Measurements from ENCODE around the gene FBXO5. TPM values are rescaled to one million over a fixed set of nuclear protein-coding genes. Genes with fewer than 3 reads are reported as not detected.
"Not testable (repeated sequence)": the region's sequence is repeated elsewhere in the genome, so short reads cannot be mapped to it uniquely, and the experiment has no call there.

Gene FBXO5
- total RNA-seq, 1 experiment from 2014 or later, result 102 TPM

DNA sequence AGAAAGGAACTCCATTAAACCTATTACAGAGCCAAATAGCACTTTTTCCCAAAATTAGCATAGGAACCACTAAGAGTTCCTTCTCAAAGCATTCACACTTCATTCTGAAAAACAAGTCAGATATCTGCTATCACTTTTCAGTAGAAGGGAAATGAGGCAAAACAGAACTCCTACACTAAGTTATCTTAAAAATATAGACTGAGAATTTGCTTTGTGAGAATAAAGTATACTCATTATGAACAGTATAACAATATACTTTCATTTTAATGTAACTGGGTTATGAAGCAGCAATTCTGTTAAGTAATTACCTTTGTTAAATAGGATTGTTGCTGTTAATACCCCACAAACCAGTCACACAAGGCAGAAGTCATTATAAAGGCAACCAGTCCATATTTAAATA is 11.0 kb upstream of the FBXO5 start:
- no peak for DNase-seq (ENCODE audit: low read depth)

DNA sequence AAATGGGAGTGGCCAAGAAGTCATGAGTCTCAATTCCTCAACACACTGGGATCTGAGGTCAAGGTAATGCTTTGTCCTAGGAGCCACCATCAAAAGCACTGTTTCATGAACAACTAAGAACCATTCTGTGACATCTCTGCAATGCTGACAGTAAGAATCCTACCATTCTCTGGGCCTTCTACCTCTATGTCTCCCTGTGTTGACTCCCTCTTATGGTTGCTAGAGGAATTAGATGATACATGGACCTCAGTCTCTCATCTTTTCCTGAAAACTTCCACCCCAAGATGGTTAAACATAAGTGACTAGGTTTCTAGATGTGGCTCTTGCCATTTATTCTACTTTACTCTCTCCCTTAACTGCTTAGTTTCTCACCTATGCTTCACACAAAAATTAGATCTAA is 10.6 kb upstream of the FBXO5 start:
- no peak for DNase-seq (ENCODE audit: low read depth)

DNA sequence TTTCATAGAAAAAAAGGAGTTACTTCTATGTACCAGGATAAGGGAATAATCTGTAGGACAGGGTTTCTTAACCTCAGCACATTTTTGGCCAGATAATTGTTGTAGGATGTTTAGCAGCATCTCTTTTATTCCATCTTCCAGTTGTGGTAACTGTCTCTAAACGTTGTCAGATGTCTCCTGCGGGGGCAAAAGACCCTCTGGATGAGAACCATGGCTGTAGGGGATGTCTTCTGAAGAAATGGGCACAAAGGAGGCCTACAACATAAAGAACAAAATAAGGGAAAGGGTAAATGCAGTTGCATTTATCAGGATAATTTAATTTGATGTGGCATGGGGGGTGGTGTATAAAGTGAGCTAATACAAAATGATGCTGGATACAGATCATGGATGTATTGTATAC is 4.1 kb upstream of the FBXO5 start:
- DNase-seq (ENCODE audit: low read depth), result no peak

DNA sequence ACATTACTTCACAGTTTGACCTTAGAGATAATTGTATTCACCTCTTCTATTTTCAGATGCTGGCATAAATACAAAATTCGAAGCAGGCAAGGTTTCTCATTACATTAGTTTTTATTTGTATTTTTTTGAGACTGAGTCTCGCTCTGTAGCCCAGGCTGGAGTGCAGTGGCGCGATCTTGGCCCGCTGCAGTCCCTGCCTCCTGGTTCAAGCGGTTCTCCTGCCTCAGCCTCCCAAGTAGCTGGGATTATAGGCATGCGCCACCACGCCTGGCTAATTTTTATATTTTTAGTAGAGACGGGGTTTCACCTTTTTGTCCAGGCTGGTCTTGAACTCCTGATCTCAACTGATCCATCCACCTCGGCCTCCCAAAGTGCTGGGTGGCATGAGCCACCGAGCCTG is 2.5 kb upstream of the FBXO5 start:
- DNase-seq (ENCODE audit: low read depth), result not testable (repeated sequence)

DNA sequence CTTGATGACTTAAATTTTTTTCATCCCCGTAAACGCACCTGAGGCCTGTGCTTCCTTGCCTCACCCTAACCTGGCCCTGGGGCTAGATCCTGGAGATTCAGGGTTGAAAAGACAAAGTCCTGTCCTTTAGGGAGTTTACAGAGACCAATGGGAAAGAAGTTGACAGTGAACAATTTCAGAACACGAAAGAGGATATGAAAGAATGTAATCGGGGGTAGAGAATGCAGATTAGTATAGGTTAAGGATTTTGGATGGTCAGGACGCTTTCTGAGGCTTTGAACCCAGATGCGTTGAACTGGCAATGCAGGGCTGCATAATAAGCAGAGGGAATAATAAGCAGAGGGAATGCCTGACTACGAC is 1.7 kb upstream of the FBXO5 start:
- DNase-seq (ENCODE audit: low read depth), result no peak

DNA sequence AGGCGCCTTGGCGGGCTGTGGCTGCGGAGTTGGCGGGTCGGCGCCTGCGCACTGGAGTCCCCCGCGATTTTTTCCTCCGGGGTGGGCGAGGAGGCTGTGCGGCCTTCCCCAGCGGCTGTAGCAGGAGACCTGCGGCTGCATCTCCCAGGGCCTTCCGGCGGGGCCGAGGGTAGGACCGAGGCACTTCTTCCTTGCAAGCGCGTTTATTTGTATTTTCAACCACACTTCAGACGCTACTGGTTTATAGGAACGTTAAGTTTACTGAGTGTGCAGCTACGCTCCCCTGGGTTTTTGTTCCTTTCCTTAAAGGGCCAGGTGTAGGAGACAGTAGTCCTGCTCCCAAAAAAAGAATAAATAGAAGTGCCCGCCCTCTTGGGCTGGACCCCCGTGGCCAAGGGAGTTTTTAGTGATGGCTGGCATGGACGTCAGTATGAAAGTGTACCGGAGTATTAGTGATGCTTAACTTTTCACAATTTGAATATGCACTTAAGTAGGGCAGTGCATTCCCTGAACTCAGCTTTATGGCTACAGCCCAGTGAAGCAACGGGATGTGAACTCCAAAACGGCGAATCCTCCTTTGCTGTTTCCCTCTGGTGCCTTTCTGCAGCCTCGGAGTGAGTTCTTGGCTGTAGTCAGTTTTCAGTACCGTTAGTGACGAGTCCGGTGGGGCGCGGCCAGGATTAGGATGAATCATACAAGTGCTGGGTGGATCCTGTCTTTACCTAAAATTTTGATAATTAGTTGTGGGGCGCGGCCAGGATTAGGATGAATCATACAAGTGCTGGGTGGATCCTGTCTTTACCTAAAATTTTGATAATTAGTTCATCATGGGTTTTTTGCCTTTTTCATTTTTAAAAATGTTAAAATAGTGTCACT is 1.0 kb upstream of the FBXO5 start:
- peak; percentile 88 for DNase-seq (ENCODE audit: low read depth)

DNA sequence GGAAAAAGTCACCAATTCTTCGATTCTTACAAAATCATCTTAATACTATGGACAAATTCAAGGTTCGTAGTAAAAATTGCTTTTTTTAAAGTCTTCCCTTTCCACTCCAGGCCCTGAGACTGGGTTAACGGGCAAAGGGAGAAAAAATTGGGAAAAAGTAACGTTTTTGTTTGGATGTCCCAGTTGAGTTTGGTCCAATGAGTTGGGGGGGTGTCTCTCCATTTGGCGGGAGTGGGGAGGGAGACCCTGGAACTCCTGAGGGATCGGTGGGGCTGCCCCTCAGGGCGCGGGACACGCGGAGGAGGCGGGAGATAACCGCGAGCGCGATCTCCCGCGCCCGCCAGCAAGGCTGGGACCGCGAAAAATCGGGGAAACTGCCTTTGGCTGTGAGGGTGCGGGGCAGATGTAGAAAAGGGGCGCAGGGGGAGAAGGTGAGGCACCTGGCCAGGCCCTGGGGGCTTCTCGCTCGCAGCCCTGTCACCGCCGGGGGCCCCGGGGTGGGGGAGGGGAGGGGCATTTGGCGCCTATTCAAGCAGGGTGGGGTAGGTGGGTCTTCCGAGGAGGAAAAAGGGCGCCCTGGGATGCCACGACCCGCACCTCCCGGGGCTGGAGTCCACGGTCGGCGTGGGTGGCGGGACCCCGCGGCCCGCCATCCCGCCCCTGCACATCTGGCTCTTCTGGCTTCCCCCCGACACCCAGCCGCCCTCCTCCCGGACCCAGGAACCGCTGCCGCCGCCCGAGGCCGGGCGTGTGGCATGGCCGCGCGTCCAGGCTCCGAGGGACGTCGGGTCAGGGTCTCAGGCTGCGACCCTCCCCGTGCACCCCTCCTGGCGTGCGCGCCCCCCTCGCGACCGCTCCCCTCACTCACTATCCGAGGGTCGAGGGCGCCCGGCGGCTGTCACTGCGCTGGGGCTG is 595 bp downstream of the FBXO5 start:
- no peak for DNase-seq (ENCODE audit: low read depth)

DNA sequence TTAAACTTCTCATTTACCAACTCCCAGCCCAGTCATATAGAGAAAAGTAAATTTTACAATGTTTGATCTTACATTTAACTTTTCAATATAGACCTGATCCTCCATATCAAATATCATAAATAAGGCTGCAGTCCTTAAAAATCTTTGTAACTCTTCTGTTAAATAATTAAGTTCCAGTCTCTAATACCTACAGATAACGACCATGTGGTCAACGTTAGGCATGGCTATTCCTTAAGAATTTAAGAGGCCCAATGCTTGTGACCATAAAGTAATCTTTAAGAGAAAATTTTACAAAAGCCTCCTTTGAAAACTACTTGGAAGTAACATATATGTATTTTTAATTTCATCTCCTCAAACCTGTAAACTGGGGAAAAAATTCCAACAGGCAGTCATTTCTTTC is 1.6 kb downstream of the FBXO5 start:
- DNase-seq (ENCODE audit: low read depth), result no peak

DNA sequence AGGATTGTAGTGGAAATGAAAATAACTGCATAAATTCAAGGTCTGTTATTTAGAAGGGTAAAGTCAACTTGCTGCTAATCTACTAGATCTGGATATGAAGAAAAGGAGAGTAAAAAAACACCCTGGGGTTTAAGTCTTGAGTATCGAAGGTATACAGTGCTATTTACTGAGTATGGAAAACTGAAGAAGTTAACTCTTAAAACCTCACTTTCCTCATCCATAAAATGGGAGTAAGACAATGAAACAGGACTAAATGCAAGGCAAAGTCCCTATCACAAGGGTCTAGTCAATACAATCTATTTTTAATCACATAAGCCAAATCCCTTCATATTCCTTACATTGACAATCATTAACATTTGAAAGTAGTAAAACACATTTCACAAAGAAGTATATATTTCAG is 2.2 kb downstream of the FBXO5 start:
- no peak for DNase-seq (ENCODE audit: low read depth)

DNA sequence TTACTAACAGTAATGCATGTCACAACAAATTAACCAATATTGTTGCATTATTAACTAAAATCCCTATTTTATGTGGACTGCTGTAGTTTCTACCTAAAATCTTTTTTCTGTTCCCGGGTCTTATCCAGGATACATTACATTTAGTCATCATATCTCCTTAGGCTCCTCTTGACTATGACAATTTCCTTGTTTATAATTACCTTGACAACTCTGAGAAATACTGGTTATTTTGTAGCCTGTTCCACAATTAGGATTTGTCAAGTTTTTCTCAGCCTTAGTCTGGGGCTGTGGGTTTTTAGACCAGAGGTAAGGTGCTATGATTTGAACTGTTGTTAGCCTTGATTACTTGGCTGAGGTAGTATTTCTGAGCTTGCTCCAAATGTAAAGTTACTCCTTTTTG is 3.7 kb downstream of the FBXO5 start:
- DNase-seq (ENCODE audit: low read depth), result no peak

DNA sequence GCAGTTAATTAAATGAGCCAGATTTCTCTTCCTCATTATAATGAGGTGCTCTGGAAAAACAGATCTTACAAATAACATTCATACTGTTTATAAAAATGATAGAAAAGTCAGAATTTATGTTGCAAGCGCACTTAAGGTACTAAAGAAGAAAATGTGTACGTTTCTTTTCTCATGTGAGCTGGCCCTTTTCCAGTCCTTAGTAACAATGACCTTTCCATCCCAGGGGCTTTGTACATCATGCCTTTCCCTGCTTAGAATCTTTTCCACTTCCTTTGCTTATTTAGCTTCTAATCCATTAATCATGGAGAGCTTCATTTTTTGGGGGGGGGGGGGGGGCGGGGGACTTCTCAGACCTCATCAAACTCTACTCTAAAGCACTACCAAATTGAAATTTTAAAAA is 4.8 kb downstream of the FBXO5 start:
- DNase-seq (ENCODE audit: low read depth), result no peak

DNA sequence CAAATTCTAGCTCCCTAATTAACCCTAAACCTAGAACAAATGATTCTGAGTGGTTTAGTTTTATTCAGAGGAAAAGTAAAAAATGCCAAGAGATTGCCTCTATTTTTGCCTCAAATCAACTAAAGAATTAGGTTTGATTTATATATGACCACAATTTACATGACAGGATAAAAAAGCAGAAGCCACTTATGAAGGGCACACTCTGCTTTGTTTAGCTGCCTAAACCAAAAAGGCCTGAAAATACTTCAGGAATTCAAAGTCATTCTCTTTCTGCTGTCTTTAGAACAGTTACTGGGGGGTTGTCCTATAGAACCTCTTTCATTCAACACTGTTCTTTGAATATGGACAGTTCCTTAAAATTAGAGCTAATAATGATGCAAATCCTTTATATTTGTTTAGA is 5.3 kb downstream of the FBXO5 start:
- no peak for DNase-seq (ENCODE audit: low read depth)

DNA sequence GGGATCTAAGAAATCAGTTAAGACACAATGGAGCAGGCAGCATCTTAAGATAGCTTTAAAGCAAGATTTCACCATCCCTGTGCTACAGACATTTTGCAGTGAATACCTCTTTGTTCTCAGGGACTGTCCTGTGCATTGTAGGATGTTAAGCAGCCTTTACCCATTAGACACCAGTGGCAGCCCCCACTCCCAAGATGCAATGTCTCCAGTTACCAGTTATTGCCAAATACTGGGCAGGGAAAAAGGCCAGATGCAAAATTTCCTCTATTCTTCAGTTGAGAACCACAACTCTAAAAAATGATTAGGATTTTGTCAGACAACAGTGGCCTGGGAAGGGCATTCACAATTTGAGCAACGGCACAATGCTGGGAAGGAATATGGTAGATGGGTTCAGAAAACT is 6.1 kb downstream of the FBXO5 start:
- DNase-seq (ENCODE audit: low read depth), result no peak

DNA sequence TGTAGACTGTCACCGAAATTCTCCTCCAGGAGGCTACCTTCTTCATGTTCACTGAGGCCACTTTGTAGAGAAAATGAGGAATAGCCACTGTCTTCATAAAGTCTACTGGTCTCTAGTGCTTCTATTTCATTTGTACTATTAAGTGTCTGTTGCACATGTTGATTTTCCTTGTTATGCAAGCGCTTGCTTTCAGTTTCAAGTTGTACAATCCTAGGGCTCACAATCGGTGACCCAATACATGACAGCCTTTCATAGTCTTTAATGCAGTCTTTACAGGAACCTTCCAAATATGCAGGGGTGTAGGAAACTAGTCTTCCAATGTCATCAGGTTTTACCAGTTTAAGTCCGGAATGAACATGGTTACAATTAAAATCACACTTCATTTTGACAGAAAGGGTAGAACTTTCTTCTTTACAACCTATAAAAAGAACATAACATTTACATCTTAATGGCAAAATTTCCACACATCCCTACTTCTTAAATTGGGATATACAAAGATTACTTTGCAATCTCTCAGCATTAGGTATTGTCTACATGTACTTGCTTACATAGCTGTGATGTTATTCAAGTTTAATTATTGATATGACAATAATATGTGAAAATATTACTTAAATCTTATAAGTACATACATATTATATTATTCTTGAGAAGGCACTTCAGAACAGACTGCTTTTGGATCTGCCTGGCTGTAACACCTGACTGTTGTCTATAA is 7.5 kb downstream of the FBXO5 start:
- DNase-seq (ENCODE audit: low read depth), result no peak

DNA sequence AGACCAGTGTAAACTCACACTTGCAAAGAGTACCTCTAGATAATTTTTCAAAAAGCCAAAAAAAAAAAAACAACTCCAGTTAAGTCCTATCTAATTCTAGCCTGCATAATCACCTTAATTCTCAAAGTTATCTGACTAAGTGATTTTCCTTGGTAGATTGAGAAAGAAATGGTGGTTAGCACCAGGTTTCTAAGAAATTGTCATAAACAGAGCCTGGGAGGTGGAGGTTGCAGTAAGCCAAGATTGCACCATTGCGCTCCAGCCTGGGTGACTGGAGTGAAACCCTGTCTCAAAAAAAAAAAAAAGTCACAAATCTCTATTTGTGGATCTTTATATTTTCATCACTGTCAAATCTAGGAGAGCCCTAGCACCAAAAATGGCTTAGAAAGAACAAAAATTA is 8.9 kb downstream of the FBXO5 start:
- no peak for DNase-seq (ENCODE audit: low read depth)

DNA sequence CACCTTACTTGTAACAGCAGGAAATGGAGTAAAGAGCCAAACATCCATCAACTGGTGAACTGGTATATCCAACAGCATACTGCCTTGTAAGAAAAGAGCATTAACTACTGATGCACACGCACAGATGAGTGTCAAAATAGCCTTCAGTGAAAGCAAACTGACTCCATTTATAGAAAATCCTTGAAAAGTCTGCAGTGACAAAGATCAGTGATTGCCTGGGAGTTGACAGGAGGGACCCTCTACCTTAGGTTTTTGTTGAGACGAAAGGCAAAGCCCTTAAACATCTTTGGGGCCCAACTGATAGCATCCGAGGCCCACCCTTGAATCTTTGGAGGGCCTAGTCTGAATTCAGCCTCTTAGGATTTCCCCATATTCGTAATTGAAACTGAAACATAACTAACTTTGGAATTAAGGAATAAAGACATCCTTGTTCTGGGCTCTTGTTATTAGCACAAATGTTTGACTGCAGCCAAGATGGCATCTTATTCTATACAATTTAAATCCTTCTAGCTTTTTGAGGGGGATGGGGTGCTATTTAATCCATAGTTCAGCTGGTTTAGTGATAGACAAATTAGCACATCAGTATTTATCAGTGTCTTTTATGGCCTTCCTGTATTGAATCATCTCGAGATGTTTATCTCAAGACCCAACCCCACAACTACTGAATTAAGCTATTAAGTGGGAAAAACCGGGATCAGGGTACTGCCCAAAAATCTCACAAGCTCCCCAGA is 13.0 kb downstream of the FBXO5 start:
- DNase-seq (ENCODE audit: low read depth), result no peak

DNA sequence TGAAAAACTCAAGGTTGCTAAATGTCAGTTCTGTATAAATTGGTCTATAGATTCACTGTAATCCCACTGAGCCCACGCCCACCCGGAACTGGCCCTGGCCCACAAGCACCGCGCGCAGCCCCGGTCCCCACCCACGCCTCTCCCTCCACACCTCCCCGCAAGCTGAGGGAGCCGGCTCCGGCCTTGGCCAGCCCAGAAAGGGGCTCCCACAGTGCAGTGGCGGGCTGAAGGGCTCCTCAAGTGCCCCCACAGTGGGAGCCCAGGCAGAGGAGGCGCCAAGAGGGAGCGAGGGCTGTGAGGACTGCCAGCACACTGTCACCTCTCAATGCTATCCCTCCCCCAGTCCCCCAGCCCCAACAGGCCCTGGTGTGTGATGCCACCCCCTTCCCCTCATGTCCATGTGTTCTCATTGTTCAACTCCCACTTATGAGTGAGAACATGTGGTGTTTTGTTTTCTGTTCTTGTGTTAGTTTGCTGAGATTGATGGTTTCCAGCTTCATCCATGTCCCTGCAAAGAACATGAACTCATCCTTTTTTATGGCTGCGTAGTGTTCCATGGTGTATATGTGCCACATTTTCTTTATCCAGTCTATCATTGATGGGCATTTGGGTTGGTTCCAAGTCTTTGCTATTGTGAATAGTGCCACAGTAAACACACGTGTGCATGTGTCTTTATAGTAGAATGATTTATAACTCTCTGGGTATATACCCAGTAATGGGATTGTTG is 16.5 kb downstream of the FBXO5 start:
- DNase-seq (ENCODE audit: low read depth), result not testable (repeated sequence)

DNA sequence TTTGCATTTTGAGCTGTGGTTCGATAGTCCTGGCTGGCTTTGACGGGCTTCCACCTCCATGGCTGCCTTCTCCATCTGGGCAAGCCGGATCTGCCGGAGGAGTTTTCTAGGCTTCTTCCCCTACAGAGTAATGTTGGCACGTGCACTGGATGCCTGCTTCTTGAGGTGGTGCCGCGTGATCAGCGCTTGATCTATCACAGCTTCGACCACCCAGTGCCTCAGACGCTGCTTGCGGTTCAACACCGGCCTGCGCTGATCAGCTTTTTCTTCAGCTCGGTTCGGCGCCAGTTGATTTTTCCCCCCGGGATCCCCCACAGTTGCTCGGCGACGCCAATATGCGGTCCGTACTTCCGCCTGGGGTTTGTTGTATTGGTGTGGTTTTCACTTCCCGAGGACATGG is 23.5 kb downstream of the FBXO5 start:
- no peak for DNase-seq (ENCODE audit: low read depth)

DNA sequence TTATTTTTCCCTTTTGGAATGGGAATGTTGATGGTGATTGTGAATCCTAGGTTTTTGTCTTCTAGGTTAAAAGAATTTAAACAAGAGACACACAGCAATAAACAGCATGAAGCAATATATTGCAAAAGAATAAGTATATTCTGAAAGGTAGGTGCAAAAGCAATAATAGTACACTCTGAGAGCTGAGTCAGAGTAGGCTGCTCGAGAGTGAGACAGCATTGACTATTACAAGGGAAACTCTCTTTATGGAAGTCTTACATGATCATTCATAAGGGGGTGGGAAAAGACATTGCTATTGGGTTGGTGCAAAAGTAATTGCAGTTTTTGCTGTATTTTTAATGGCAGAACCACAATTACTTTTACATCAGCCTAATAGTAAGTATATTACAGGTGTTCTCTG is 25.0 kb downstream of the FBXO5 start:
- no peak for DNase-seq (ENCODE audit: low read depth)

DNA sequence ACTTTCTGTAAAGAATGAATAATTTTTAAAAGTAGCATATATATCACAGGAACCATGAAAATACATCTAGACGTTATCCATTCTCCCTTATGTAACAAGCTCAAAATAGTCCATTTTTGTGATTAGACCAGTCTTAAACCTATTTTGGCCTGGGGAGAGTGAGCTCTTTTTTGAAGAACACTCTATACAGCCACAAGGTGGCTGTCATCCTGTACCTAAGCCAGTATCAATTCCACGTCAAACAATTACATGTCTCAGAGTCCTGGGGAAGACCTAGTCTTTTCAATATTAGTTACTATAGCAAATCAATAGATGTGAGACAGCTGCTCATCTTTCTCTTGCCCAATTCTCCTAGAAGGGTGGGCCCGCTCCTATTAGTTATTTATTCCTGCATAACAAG is 28.4 kb downstream of the FBXO5 start:
- no peak for DNase-seq (ENCODE audit: low read depth)

Data from RPMI7951 (cell line).